PC-3 (cell line): Measurements from ENCODE around the gene CD2AP.

Source experiments
- EZH2 ChIP-seq: fragments of 300-600 bp; sonication (generic); IDR thresholded peaks from one replicate; pipeline ENCODE4 v1.6.1; 2017; ENCODE audit warnings: antibody characterized with exemption, mild to moderate bottlenecking, low read length; ENCODE audit not compliant: unreplicated experiment
- TF ChIP-seq, protein P1 (sequence below): fragments of 300-600 bp; sonication (generic); conservative IDR thresholded peaks from 2 replicates; pipeline ENCODE4 v1.5.1; 2017; ENCODE audit warnings: antibody characterized with exemption, low read depth, mild to moderate bottlenecking, low read length

DNA sequence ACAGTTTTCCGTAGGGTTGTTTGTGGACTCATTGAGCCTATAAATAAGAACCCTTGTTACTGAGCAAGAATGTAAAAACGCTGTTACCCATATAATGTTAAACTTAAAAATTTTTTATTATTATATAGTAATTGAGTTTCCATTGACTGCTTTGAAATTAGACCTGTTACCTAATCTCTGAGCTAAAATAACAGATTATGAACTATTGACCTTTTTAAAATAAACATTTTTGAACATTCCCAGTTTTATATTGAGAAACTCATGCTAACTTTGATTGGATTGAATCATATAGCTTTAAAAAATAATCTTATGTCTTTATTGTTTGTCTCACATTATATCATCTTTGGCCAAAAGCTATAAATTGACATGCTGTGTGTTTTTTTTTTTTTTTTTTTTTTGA lies 95.5 kb downstream of the CD2AP start:
- TF ChIP-seq, protein P1, sequence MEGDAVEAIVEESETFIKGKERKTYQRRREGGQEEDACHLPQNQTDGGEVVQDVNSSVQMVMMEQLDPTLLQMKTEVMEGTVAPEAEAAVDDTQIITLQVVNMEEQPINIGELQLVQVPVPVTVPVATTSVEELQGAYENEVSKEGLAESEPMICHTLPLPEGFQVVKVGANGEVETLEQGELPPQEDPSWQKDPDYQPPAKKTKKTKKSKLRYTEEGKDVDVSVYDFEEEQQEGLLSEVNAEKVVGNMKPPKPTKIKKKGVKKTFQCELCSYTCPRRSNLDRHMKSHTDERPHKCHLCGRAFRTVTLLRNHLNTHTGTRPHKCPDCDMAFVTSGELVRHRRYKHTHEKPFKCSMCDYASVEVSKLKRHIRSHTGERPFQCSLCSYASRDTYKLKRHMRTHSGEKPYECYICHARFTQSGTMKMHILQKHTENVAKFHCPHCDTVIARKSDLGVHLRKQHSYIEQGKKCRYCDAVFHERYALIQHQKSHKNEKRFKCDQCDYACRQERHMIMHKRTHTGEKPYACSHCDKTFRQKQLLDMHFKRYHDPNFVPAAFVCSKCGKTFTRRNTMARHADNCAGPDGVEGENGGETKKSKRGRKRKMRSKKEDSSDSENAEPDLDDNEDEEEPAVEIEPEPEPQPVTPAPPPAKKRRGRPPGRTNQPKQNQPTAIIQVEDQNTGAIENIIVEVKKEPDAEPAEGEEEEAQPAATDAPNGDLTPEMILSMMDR: no peak
- TF ChIP-seq EZH2: no peak
